Stimulated activated CD4-positive, alpha-beta T cell treated with anti-CD3 and anti-CD28 coated beads, Interleukin-15, amount 100 ng/mL, for 48 hours (primary cell): Measurements from ENCODE around the gene CA10.

Source experiments
- DNase-seq, 2 donors: peaks; one replicate each; pipeline ENCODE4 v3.0.0-alpha.2; 2020; ENCODE audit warnings: low read depth in 2 of 2

The CA10 gene

GRCh38 chr17:51951741-51952140, 206.8 kb downstream of the CA10 start:
- no peak for DNase-seq

- DNase-seq = no peak
Measured at GRCh38 chr17:51948128-51948527, 210.4 kb downstream of the CA10 start.

GRCh38 chr17:51947160-51947735, 211.3 kb downstream of the CA10 start:
- DNase-seq = no peak

GRCh38 chr17:51946311-51946710, 212.2 kb downstream of the CA10 start:
- no peak for DNase-seq

GRCh38 chr17:51941272-51941671, 217.2 kb downstream of the CA10 start:
- no peak for DNase-seq

- no peak for DNase-seq
Measured at GRCh38 chr17:51937264-51937663, 221.2 kb downstream of the CA10 start.

- DNase-seq = no peak
Measured at GRCh38 chr17:51935477-51935876, 223.0 kb downstream of the CA10 start.

- no peak for DNase-seq
Measured at GRCh38 chr17:51933647-51934046, 224.9 kb downstream of the CA10 start.

GRCh38 chr17:51926448-51926847, 232.1 kb downstream of the CA10 start:
- DNase-seq = no peak

GRCh38 chr17:51921500-51921899, 237.0 kb downstream of the CA10 start:
- no peak for DNase-seq

- DNase-seq = no peak
Measured at GRCh38 chr17:51914577-51914976, 243.9 kb downstream of the CA10 start.

GRCh38 chr17:51913491-51914205, 244.9 kb downstream of the CA10 start:
- no peak for DNase-seq

- no peak for DNase-seq
Measured at GRCh38 chr17:51912939-51913338, 245.6 kb downstream of the CA10 start.

GRCh38 chr17:51911237-51911636, 247.3 kb downstream of the CA10 start:
- no peak for DNase-seq

GRCh38 chr17:51909971-51910370, 248.5 kb downstream of the CA10 start:
- DNase-seq = no peak

GRCh38 chr17:51908841-51909537, 249.5 kb downstream of the CA10 start:
- no peak for DNase-seq

GRCh38 chr17:51907041-51907440, 251.5 kb downstream of the CA10 start:
- DNase-seq = no peak

GRCh38 chr17:51904379-51904778, 254.1 kb downstream of the CA10 start:
- no peak for DNase-seq

- no peak for DNase-seq
Measured at GRCh38 chr17:51901242-51901641, 257.3 kb downstream of the CA10 start.

GRCh38 chr17:51891936-51892335, 266.6 kb downstream of the CA10 start:
- no peak for DNase-seq

- DNase-seq = no peak
Measured at GRCh38 chr17:51890710-51891109, 267.8 kb downstream of the CA10 start.

GRCh38 chr17:51888816-51889215, 269.7 kb downstream of the CA10 start:
- DNase-seq = no peak

GRCh38 chr17:51876986-51877385, 281.5 kb downstream of the CA10 start:
- no peak for DNase-seq
